ENCODE measurements around the gene POU2F1.

POU2F1 gene

DNA sequence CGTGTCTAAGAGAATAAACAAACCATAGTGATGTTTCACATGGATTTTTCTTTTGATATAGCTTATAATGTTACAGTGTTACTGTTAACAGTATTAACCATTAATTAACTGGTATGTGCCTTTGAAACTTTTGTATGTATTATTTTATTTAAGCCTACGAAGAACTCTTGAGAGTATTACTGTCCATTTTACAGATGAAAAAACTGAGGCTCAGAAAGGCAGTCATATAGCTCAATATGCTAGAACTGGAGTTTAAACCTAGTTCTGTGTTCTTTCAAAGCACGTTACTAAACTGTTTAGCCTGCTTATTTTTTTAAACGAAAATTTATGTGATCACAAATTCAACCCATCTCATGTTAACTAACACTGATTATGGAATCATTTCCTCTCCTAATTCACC is 83.5 kb downstream of the POU2F1 start:
- no peak for DNase-seq (ENCODE audit: low read depth)
- TF ChIP-seq, protein P1, sequence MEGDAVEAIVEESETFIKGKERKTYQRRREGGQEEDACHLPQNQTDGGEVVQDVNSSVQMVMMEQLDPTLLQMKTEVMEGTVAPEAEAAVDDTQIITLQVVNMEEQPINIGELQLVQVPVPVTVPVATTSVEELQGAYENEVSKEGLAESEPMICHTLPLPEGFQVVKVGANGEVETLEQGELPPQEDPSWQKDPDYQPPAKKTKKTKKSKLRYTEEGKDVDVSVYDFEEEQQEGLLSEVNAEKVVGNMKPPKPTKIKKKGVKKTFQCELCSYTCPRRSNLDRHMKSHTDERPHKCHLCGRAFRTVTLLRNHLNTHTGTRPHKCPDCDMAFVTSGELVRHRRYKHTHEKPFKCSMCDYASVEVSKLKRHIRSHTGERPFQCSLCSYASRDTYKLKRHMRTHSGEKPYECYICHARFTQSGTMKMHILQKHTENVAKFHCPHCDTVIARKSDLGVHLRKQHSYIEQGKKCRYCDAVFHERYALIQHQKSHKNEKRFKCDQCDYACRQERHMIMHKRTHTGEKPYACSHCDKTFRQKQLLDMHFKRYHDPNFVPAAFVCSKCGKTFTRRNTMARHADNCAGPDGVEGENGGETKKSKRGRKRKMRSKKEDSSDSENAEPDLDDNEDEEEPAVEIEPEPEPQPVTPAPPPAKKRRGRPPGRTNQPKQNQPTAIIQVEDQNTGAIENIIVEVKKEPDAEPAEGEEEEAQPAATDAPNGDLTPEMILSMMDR (conservative IDR thresholded peaks at IDR 0.05; ENCODE audit: control insufficient read depth, insufficient read depth, low read depth, low read length) = no peak
- H3K4me3 ChIP-seq (ENCODE audit: control insufficient read depth, low read depth, low read length) = no peak overlapping the region

- no peak overlapping the region for H3K4me3 ChIP-seq (ENCODE audit: control insufficient read depth, low read depth, low read length)
- TF ChIP-seq, protein P1 (conservative IDR thresholded peaks at IDR 0.05; ENCODE audit: control insufficient read depth, insufficient read depth, low read depth, low read length) = no peak
- no peak for DNase-seq (ENCODE audit: low read depth)
Measured at GRCh38 chr1:167305059-167305705, 84.5 kb downstream of the POU2F1 start.

DNA sequence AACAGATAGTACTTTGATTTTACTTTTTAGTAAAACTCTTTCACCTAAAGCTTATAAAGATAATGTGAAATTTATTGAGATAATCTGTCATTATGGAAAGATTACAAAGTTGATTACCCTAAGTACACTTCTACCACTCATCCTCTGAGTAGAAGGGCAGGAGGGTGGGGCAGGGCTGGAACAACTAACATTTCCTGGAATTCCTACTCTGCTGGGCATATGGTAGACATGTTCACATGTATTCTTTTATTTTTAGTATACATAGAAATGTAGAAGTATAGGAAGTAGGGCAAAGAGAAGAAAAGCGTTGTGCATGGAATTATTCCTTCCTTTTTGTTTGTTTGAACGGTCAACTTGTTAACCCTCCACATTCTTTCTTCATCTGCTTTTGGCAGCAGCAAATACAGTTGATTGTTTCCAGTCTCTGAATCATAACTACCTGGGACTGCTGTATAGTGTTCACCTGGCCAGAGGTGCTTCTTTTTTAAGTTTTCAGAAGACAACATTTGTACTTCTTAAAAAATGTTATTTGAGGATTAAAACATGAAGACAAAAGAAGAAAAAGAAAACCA is 85.1 kb downstream of the POU2F1 start:
- peak; percentile 2 for DNase-seq (ENCODE audit: low read depth)
- TF ChIP-seq, protein P1 (conservative IDR thresholded peaks at IDR 0.05; ENCODE audit: control insufficient read depth, insufficient read depth, low read depth, low read length) = no peak

GRCh38 chr1:167310732-167311131 is 90.0 kb downstream of the POU2F1 start:
- TF ChIP-seq, protein P1 (conservative IDR thresholded peaks at IDR 0.05; ENCODE audit: control insufficient read depth, insufficient read depth, low read depth, low read length) = no peak
- no peak for DNase-seq (ENCODE audit: low read depth)
- H3K4me3 ChIP-seq (ENCODE audit: control insufficient read depth, low read depth, low read length) = no peak overlapping the region

More for the DNA sequence above, 85.1 kb downstream of the POU2F1 start:
- no peak overlapping the region for H3K4me3 ChIP-seq (ENCODE audit: control insufficient read depth, low read depth, low read length)

GRCh38 chr1:167312871-167313270 is 92.2 kb downstream of the POU2F1 start:
- DNase-seq (ENCODE audit: low read depth) = no peak
- TF ChIP-seq, protein P1 (conservative IDR thresholded peaks at IDR 0.05; ENCODE audit: control insufficient read depth, insufficient read depth, low read depth, low read length) = no peak

GRCh38 chr1:167314671-167315070 is 94.0 kb downstream of the POU2F1 start:
- TF ChIP-seq, protein P1 (conservative IDR thresholded peaks at IDR 0.05; ENCODE audit: control insufficient read depth, insufficient read depth, low read depth, low read length) = no peak
- no peak overlapping the region for H3K4me3 ChIP-seq (ENCODE audit: control insufficient read depth, low read depth, low read length)
- no peak for DNase-seq (ENCODE audit: low read depth)

More at GRCh38 chr1:167312871-167313270, 92.2 kb downstream of the POU2F1 start:
- no peak overlapping the region for H3K4me3 ChIP-seq (ENCODE audit: control insufficient read depth, low read depth, low read length)
